ENCODE results near the gene MAGI1.

DNA sequence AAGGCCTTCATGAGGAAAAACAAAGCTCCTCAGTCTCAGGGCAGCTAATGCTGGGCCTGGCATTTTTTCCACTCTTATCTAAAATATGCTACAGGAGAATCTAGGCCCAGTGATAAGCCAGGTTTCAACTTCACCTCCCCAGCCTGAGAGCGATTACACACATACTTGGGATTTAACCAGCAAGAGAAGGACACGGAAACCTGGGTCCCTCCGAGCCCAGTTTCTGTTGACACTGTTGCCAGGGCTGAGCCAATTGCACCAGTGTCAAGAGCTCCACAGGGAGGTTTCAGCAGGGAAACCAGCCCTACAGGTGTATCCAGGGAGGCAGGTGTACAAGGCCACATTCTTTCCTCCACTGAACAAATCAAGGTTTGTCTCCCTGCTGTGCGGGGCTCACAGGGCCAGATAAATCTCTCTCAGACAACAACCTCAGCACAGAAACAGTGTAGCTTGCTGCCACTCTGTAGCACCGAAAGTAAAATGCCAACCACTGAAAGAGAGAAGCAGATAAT is 85.4 kb downstream of the MAGI1 start:
- TF ChIP-seq, protein P1, sequence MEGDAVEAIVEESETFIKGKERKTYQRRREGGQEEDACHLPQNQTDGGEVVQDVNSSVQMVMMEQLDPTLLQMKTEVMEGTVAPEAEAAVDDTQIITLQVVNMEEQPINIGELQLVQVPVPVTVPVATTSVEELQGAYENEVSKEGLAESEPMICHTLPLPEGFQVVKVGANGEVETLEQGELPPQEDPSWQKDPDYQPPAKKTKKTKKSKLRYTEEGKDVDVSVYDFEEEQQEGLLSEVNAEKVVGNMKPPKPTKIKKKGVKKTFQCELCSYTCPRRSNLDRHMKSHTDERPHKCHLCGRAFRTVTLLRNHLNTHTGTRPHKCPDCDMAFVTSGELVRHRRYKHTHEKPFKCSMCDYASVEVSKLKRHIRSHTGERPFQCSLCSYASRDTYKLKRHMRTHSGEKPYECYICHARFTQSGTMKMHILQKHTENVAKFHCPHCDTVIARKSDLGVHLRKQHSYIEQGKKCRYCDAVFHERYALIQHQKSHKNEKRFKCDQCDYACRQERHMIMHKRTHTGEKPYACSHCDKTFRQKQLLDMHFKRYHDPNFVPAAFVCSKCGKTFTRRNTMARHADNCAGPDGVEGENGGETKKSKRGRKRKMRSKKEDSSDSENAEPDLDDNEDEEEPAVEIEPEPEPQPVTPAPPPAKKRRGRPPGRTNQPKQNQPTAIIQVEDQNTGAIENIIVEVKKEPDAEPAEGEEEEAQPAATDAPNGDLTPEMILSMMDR (IDR thresholded peaks at IDR 0.05) = no peak
- TF ChIP-seq POLR2A (IDR thresholded peaks at IDR 0.05) = no peak

All from uterus (tissue), 2 donors.